ENCODE measurements around the gene SELENOF.
A peak's percentile ranks its signal among the peaks of the same experiment; 100 is the strongest.

The SELENOF gene

DNA sequence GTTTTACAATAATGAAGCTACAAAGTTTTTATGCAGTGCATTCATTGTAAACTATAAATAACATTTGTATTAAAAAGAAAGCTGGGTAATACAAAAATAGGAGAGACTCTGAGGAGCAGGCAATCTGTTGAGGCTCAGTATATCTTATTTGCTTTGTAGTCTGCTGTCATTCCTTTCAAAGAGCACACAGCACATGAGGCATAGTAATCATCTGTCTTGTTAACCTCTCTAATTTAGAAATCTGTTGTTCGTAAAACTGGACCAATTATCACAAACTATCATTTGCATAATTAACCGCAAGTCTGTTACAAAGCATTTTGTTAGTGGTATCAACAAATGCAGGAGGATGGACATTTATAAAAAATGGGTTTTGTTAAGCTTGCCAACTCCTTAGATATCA, 51.0 kb downstream of the SELENOF start:
- no peak overlapping the region for H3K4me3 ChIP-seq (ENCODE audit: low read depth, low read length)
- DNase-seq (ENCODE audit: low read depth) = no peak
- no peak for TF ChIP-seq POLR2A (IDR thresholded peaks at IDR 0.05; ENCODE audit: extremely low read depth, insufficient read length)
- no peak for TF ChIP-seq MYC (IDR thresholded peaks at IDR 0.05; ENCODE audit: low read depth, low read length)
- TF ChIP-seq, protein P1, sequence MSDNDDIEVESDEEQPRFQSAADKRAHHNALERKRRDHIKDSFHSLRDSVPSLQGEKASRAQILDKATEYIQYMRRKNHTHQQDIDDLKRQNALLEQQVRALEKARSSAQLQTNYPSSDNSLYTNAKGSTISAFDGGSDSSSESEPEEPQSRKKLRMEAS (IDR thresholded peaks at IDR 0.05; ENCODE audit: low read depth, low read length) = no peak
- TF ChIP-seq, protein P2, sequence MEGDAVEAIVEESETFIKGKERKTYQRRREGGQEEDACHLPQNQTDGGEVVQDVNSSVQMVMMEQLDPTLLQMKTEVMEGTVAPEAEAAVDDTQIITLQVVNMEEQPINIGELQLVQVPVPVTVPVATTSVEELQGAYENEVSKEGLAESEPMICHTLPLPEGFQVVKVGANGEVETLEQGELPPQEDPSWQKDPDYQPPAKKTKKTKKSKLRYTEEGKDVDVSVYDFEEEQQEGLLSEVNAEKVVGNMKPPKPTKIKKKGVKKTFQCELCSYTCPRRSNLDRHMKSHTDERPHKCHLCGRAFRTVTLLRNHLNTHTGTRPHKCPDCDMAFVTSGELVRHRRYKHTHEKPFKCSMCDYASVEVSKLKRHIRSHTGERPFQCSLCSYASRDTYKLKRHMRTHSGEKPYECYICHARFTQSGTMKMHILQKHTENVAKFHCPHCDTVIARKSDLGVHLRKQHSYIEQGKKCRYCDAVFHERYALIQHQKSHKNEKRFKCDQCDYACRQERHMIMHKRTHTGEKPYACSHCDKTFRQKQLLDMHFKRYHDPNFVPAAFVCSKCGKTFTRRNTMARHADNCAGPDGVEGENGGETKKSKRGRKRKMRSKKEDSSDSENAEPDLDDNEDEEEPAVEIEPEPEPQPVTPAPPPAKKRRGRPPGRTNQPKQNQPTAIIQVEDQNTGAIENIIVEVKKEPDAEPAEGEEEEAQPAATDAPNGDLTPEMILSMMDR (IDR thresholded peaks at IDR 0.05; ENCODE audit: low read depth, low read length) = no peak

DNA sequence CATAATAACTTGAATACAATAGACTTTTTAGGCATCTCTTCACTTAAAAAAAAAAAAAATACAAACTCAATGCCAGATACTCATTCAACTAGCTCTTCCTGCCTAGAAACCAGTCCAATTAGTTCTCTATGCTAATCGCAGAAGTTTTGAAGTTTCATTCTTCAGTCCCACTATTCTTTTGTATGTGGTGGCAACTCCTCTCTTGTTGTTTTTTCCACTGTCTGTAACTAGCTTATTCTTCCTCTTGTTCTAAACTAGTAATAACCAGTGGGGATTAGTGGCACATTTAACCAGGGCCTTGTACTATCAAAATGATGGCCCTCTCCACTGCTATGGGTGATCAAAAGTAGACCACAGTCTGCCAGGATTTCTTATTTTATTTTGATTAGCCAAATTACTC, 52.5 kb downstream of the SELENOF start:
- TF ChIP-seq MYC (IDR thresholded peaks at IDR 0.05; ENCODE audit: low read depth, low read length) (no peak), POLR2A (IDR thresholded peaks at IDR 0.05; ENCODE audit: extremely low read depth, insufficient read length) (no peak)
- TF ChIP-seq, protein P2 (IDR thresholded peaks at IDR 0.05; ENCODE audit: low read depth, low read length) = no peak
- TF ChIP-seq, protein P1 (IDR thresholded peaks at IDR 0.05; ENCODE audit: low read depth, low read length) = no peak
- no peak overlapping the region for H3K4me3 ChIP-seq (ENCODE audit: low read depth, low read length)
- DNase-seq (ENCODE audit: low read depth) = no peak

DNA sequence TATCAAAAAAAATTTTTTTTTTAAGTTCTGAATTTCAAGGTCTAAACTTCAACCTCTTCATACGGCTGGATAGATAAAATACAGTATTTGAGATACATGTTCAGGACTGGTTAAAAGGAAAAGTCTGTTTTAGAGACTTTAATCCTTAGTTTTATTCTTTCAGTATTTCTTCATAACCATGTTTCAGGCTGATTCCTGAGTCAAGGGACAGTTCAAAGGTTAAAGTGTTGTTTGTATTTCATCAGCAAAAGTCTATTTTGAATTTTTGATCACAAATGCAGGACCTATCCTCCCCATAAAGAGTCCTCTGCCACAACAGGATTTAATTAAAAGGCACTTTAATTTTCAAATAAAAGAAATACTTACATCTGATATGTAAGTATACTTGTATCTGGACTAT, 53.5 kb downstream of the SELENOF start:
- H3K4me3 ChIP-seq (ENCODE audit: low read depth, low read length) = no peak overlapping the region
- TF ChIP-seq MYC (IDR thresholded peaks at IDR 0.05; ENCODE audit: low read depth, low read length) (no peak), POLR2A (IDR thresholded peaks at IDR 0.05; ENCODE audit: extremely low read depth, insufficient read length) (no peak)
- TF ChIP-seq, protein P1 (IDR thresholded peaks at IDR 0.05; ENCODE audit: low read depth, low read length) = no peak
- TF ChIP-seq, protein P2 (IDR thresholded peaks at IDR 0.05; ENCODE audit: low read depth, low read length) = no peak
- DNase-seq (ENCODE audit: low read depth) = no peak

DNA sequence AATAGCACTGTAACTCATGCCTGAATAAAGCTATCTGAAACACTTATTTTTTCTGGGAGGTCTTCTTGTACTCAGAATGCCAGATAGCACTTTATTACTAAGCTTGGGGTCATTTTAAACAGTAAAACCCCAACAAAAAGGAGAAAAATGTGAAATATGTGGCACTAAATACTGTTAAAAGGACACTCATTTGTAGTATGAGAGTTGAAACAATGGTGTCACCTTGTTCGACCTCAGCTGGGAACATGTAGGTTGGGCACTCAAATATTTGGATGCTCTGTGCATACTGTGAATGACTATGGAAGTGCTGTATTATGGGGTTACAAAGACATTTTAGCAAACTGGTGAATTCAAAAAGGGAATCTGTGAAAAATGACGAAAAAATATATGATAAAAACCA, 53.9 kb downstream of the SELENOF start:
- no peak for DNase-seq (ENCODE audit: low read depth)
- TF ChIP-seq, protein P2 (IDR thresholded peaks at IDR 0.05; ENCODE audit: low read depth, low read length) = no peak
- TF ChIP-seq POLR2A (IDR thresholded peaks at IDR 0.05; ENCODE audit: extremely low read depth, insufficient read length) = no peak
- TF ChIP-seq, protein P1 (IDR thresholded peaks at IDR 0.05; ENCODE audit: low read depth, low read length) = no peak
- no peak for TF ChIP-seq MYC (IDR thresholded peaks at IDR 0.05; ENCODE audit: low read depth, low read length)
- H3K4me3 ChIP-seq (ENCODE audit: low read depth, low read length) = no peak overlapping the region

DNA sequence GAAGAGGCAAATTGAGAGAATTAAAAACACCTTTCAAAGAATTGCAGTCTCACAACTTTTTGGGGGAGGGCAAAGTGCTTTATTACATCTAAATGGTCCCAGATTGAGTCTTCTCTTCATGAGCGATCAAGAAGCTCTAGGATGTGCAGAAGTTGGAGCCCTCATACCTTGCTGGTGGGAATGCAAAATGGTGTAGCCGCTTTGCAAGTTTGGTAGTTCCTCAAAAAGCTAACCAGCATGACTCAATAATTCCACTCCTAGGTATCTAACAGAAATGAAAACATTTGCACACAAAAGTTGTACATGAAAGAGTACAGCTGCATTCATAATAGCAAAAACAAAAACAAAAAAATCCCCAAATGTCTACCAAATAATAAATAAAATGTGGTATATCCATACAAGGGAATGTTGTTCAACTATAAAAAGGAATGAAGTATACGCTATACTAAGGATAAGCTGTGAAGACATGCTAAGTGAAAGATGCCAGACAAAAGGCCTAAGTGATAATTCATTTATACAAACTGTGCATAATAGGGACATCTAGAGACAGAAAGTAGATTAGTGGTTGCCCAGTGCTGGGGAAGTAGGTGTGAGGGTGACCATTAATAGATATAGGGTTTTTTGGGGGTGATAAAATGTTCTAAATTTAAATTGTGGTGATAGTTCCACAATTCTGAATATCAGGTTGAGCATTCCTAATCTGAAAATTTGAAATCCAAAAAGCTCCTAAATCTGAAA, 55.2 kb downstream of the SELENOF start:
- DNase-seq (ENCODE audit: low read depth) = peak; percentile 59
- TF ChIP-seq, protein P2 (IDR thresholded peaks at IDR 0.05; ENCODE audit: low read depth, low read length) = no peak
- TF ChIP-seq POLR2A (IDR thresholded peaks at IDR 0.05; ENCODE audit: extremely low read depth, insufficient read length) (no peak), MYC (IDR thresholded peaks at IDR 0.05; ENCODE audit: low read depth, low read length) (no peak)
- TF ChIP-seq, protein P1 (IDR thresholded peaks at IDR 0.05; ENCODE audit: low read depth, low read length) = no peak
- no peak overlapping the region for H3K4me3 ChIP-seq (ENCODE audit: low read depth, low read length)
